MG63 (cell line): Measurements from ENCODE around the gene FIZ1. TPM values are rescaled to one million over a fixed set of nuclear protein-coding genes. Genes with fewer than 3 reads are reported as not detected.
"Not testable (repeated sequence)": the region's sequence is repeated elsewhere in the genome, so short reads cannot be mapped to it uniquely, and the experiment has no call there.

Source experiments
- DNase-seq: peaks from one replicate; pipeline ENCODE4 v3.0.0-alpha.2; 2020
- H3K27me3 ChIP-seq: fragments of 250-450 bp; sonication (Bioruptor Pico); 2 replicates; pipeline ENCODE4 v1.5.1; 2020; ENCODE audit warnings: mild to moderate bottlenecking, moderate library complexity
- H3K36me3 ChIP-seq: fragments of 250-450 bp; sonication (Bioruptor Pico); 2 replicates; pipeline ENCODE4 v1.5.1; 2020; ENCODE audit warnings: mild to moderate bottlenecking, moderate library complexity
- H3K4me3 ChIP-seq: fragments of 250-450 bp; sonication (Bioruptor Pico); 2 replicates; pipeline ENCODE4 v1.5.1; 2020; ENCODE audit warnings: mild to moderate bottlenecking, moderate library complexity
- H3K9me3 ChIP-seq: fragments of 250-450 bp; sonication (Bioruptor Pico); 2 replicates; pipeline ENCODE4 v1.5.1; 2020; ENCODE audit warnings: mild to moderate bottlenecking, moderate library complexity
- total RNA-seq: library from RNA; depleted of rRNA; stranded (reverse); fragments of >200 nt; shearing (Covaris generic); gene quantifications from 2 replicates; pipeline ENCODE4 v1.2.3, GENCODE V29; 2014; ENCODE audit warnings: low replicate concordance

The FIZ1 gene
- total RNA-seq, 1 experiment from 2014 or later, result 4.0 TPM

DNA sequence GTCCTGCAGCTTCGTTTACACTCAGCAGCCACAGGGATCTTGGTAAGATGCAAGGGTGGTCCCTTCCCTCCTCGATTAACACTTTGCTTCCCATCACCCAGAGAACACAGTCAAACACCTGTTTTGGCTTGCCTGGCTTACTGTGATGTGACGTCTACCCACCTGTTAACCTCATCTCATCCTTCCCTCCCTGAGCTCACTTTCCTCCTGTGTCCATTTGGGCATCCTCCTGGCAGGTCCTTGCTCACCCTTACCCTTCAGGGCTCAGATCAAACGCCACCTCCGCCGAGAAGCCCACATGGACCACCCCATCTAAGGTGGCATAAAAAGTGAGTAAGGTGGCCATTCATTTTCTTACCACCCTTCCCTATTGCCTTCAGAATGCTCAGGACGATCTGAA is 9.2 kb downstream of the FIZ1 start:
- no peak overlapping the region for H3K4me3 ChIP-seq
- no peak for DNase-seq

DNA sequence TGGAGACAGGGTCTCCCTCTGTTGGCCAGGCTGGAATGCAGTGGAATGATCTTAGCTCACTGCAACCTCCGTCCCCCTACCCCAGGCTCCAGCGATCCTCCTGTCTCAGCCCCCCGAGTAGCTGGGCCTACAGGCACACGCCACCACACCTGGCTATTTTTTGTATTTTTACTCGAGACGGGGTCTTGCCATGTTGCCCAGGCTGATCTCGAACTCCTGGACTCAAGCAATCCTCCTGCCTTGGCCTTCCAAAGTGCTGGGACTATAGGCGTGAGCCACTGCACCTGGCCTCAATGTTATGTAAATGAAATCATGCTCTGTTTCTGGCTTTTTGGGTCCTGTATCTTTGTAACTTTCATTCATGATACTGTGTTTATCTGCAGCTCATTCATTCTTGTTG is 10.6 kb downstream of the FIZ1 start:
- no peak for DNase-seq
- Histone ChIP-seq H3K9me3 (no peaks in the 10 kb centered on the region), H3K27me3 (no peaks in the 10 kb centered on the region), H3K36me3 (peaks cover 3% of the 10 kb centered on the region), H3K4me3 (no peak overlapping the region)

More for the DNA sequence above, 9.2 kb downstream of the FIZ1 start:
- peaks cover 8% of the 10 kb centered on the region for H3K36me3 ChIP-seq
- no peaks in the 10 kb centered on the region for H3K9me3 ChIP-seq
- H3K27me3 ChIP-seq, result no peaks in the 10 kb centered on the region

DNA sequence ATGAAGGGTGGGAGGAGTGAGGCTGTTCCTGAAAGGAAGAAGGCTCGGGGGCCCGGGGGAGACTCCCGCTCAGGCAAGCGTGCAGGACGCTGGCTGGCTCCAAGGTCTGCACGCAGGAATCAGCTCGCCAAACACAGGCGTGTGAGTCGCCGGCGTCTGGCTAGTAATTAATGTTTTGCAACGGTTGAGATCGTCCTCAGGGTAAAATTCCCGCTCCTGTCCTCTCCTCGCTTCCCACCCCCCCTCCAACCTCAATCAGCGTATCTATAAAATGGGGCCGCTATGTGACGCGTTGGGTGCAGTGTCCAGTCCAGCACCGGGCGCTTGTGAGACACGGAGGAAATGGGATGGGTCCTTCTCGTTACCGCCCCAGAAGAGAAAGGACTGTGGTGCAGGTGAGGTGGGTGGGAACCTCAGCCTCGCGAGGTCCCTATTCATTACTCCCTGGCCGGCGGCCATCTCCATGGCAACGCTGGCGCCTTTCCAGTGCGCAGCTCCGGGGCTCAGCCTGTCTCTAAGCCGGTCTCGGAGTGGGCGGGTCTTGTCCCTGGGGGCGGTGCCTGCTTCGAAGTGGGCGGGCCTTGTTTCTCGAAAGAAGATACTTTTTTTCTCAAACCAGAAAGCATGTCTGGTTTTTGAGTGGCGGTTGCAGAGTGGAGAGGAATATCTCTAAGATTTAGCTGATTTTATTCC is 12.2 kb downstream of the FIZ1 start:
- Histone ChIP-seq H3K9me3 (no peaks in the 10 kb centered on the region), H3K4me3 (peak overlapping the region; percentile 43), H3K27me3 (no peaks in the 10 kb centered on the region), H3K36me3 (no peaks in the 10 kb centered on the region; the same call in none of the 2 replicates)
- peak; percentile 90 for DNase-seq

DNA sequence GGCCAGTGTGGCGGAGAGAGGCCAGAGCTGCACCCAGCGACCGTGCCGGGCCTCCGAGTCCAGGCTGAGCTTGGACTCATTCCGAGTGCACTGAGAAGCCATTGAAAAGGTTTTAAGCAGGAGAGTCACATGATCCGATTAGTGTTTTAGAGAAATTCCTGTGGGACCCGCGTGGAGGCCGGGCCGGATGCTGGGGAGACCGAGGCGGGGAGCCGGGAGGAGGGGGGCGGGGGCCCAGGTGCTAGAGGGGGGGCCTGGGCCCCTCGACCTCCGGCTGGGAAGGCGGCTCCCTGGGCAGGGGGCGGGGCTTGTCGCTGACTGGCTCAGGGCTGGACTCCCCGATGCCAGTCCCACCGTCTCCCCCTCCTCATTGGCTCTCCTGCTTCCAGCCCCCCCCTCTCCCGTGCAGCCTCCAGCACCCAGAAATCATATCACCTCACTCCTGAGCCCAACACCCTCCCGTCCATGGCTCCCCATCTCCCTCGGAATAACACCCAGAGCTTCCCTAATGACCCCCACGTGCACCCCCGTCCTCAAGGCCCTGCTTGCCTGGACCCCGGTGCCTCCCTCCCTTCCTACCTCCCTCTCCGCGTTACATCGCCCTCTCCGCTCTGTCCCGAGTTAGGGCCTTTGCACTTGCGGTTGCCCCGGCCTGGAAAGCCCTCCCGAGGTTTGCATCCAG is 13.5 kb downstream of the FIZ1 start:
- Histone ChIP-seq H3K4me3 (no peak overlapping the region), H3K36me3 (no peaks in the 10 kb centered on the region), H3K27me3 (no peaks in the 10 kb centered on the region), H3K9me3 (no peaks in the 10 kb centered on the region)
- DNase-seq, result no peak

DNA sequence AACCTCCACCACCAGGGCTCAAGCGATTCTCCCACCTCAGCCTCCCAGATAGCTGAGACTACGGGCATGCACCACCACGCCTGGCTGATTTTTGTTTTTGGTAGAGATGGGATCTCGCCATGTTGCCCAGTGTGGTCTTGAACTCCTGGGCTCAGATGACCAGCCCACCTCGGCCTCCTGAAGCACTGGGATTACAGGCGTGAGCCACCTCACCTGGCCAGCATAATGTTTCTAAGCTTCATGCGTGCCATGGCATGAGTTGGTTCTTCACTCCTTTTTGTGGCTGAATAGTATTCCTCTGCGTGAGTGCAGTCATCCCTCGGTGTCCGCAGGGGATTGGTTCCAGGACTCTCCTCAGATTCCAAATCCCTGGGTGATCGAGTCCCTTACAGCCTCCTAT is 14.4 kb downstream of the FIZ1 start:
- Histone ChIP-seq H3K4me3 (no peak overlapping the region), H3K9me3 (no peaks in the 10 kb centered on the region), H3K36me3 (peaks cover 3% of the 10 kb centered on the region), H3K27me3 (no peaks in the 10 kb centered on the region)
- no peak for DNase-seq

DNA sequence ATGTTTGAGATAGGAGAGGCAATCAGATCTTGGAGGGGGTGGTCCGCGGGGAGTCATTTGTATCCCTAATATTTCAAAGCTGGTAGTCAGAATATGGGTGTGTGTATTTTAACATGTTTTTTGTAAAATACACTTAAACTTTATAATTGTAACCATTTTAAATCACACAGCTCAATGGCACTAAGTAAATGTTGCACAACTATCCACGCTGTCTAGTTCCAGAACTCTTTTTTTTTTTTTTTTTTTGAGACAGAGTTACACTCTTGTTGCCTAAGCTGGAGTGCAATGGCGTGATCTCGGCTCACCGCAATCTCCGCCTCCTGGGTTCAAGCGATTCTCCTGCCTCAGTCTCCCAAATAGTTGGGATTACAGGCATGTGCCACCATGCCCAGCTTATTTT is 15.4 kb downstream of the FIZ1 start:
- not testable (repeated sequence) for H3K27me3 ChIP-seq, H3K9me3 ChIP-seq, H3K36me3 ChIP-seq, DNase-seq, H3K4me3 ChIP-seq

DNA sequence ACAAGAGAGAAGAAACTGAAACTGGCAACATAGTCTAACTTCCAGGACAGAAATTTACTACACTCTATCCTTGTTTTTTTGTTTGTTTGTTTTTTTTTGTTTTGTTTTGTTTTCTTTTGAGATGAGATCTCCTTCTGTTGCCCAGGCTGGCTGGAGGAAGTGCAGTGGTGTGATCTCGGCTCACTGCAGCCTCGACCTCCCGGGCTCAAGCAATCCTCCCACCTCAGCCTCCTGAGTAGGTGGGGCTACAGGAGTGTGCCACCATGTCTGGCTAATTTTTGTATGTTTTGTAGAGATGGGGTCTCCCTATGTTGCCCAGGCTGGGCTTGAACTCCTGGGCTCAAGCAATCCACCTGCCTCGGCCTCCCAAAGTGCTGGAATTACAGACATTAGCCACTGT is 17.0 kb downstream of the FIZ1 start:
- not testable (repeated sequence) for H3K4me3 ChIP-seq, H3K27me3 ChIP-seq, DNase-seq, H3K9me3 ChIP-seq
- H3K36me3 ChIP-seq, result peaks cover 13% of the 10 kb centered on the region

DNA sequence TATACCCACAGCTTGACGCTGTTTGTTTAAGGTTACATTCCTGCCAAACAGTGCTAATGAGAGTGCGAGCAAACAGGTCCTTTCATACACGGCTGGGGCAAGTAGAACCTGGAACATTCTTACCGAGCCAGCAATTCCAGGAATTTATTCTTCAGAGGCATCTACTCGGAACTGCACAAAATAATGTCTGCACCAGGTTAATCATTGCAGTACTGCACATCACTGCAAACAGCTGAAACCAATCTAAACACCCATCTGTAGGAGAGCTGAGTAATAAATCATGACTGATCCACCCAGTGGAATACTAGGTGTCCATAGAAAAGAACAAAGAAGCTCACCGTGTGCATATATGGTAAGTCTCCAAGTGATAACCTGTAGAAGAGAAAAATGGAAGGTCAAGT is 17.5 kb downstream of the FIZ1 start:
- no peak overlapping the region for H3K4me3 ChIP-seq
- H3K27me3 ChIP-seq, result no peaks in the 10 kb centered on the region
- H3K36me3 ChIP-seq, result peaks cover 17% of the 10 kb centered on the region
- no peak for DNase-seq
- H3K9me3 ChIP-seq, result no peaks in the 10 kb centered on the region

DNA sequence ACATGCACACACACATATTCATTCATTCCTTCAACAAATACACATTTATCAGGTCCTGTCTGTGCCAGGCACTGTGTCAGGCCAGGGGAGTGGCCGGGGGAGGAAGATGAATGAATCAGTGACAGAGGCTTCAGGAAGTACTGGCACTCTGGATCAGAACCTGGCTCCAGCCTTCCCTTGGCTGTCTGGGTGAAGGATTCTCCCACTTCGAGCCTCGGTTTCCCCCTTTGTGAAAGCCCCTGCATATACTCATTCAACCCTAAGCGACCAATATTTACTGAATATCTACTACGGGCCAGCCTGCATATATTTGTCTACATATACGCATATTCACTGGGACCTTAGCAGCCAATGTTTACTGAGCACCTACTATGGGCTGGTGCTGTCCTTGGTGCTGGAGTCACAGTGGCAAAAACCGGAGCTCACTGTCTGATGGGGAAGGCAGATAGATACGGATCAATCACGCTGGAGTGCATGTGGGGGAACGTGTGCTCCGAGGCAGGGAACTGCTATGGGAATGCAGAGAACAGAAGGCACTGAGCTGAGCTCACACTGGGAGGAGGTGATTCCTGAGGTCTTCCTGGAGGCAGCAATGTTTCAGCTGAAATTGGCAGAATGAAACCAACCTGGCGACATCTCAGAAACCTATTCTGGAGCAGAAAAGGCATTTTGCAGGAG is 18.0 kb downstream of the FIZ1 start:
- Histone ChIP-seq H3K4me3 (peak overlapping the region; percentile 98), H3K27me3 (no peaks in the 10 kb centered on the region), H3K36me3 (peaks cover 20% of the 10 kb centered on the region), H3K9me3 (no peaks in the 10 kb centered on the region; the same call in 1 of the 2 replicates)
- DNase-seq, result no peak

DNA sequence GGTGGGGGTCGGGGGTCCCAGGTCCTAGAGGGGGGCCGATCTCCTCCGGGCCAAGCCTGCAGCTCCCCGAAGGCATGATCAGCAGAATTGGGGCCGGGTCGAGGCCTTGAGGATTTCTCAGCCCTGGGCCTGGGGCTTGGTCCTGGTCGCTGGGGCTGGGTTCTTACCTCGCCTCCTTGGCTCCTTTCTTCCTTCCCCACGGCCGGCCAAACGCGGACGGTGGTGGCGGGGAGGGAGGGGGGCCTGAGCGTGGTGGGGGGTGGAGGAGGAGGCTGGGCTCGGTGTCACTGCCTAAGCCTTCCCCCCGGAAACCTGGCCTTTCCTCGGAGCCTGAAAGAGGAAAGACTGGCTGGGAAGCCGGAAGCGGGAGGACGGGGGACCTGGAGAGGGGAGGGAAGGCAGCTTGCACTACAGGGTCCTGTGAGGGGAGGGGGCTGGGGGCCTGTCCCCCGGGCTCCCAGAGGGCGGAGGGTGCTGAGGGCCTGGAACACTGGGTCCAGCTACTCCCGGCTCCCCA is 18.6 kb downstream of the FIZ1 start, which contains the start of gene ZNF579:
Gene ZNF579 (minus strand): TSS at position 221 of the 517 bp plus-strand sequence. CDS start 1,209 bp downstream, outside the sequence.
- H3K36me3 ChIP-seq, result peaks cover 23% of the 10 kb centered on the region
- no peaks in the 10 kb centered on the region for H3K27me3 ChIP-seq
- no peaks in the 10 kb centered on the region; the same call in 1 of the 2 replicates for H3K9me3 ChIP-seq
- peak within 1 kb of the TSS; percentile 98 for H3K4me3 ChIP-seq
- DNase-seq, result peak; percentile 92

DNA sequence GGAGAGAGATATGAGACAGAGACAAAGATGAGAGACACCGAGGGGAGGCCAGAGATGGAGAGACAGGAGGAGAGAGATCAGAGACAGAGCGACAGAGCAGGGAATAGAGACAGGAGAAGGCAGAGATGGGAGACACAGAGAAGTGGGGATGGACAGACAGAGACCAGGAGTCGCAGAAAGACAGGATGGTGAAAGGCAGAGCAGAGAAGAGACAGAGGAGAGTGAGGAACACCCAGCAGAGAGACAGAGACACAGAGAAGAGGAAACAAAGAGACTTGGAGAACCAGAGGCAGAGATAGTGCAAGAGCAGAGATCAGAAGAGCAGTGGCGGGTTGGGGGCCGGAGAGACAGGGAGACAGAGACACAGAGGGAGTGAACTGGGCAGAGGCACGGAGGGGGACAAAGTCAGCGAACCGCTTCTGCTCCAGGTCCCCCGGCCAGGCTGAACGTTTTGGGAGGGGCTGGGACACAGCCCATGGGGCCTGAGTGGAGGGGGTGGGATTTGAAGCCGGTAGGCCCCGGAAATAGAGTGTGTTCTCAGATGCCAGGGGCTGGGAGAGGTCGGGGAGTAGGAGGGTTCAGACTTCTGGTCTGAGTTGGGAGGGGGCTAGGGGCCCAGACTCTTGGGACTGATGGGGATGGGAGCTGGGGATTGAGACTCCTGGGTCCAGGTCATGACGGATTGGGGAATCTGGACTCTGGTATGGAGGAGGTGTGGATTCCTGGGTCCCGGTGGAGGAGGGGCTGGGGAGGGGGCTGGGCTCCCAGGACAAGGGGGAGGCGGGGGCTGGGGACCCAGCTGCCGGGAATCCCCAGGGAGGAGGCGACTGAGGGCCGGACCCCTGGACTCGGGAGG is 19.3 kb downstream of the FIZ1 start:
- Histone ChIP-seq H3K4me3 (peak overlapping the region; percentile 98), H3K36me3 (peaks cover 23% of the 10 kb centered on the region), H3K9me3 (no peaks in the 10 kb centered on the region; the same call in 1 of the 2 replicates), H3K27me3 (no peaks in the 10 kb centered on the region)
- DNase-seq, result peak; percentile 72

DNA sequence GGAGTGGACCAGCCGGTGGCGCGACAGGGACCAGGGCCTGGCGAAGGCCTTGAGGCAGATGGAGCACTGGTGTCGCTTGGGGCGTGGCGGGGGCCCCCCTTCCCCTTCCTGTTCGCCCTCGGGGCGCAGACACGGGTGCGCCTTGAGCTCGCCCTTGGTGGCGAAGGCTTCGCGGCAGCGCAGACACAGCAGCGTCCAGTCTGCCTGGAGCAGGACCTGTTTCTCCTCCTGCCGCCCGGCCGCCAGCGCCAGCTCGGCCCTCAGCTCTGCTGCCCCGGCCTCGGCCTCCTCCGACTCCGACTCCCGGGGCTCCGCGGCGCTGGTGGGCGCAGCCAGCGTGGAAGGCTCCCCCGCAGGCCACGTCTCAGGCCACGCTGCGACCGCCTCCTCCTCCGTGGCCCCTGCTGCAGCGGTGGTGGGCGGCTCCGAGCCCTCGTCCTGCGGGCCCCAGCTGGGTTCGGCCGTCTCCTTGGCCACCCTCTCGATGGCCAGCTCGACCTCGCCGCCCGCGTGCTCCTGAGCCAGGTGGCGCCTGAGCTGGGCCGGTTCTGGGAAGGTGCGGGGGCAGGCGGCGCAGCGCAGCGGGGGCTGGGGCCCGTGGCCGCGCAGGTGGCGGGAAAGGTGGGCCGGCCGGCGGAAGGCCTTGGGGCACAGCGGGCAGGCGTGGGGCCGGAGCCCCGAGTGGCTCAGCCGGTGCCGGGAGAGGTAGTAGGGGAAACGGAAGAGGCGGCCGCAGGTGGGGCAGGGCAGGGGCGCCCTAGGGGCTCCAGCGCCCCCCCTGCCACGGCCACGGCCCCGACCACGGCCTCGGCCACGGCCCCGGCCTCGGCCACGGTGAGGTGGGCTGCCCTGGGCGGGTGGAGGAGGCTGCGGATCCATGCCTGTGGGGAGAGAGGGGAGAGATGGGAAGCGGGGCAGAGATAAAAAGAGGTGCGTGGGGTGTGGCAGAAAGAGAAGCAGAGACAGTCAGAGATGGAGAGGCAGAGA is 20.3 kb downstream of the FIZ1 start:
- Histone ChIP-seq H3K9me3 (no peaks in the 10 kb centered on the region; the same call in 1 of the 2 replicates), H3K4me3 (peak overlapping the region; percentile 98), H3K27me3 (no peaks in the 10 kb centered on the region), H3K36me3 (peaks cover 23% of the 10 kb centered on the region)
- no peak for DNase-seq

DNA sequence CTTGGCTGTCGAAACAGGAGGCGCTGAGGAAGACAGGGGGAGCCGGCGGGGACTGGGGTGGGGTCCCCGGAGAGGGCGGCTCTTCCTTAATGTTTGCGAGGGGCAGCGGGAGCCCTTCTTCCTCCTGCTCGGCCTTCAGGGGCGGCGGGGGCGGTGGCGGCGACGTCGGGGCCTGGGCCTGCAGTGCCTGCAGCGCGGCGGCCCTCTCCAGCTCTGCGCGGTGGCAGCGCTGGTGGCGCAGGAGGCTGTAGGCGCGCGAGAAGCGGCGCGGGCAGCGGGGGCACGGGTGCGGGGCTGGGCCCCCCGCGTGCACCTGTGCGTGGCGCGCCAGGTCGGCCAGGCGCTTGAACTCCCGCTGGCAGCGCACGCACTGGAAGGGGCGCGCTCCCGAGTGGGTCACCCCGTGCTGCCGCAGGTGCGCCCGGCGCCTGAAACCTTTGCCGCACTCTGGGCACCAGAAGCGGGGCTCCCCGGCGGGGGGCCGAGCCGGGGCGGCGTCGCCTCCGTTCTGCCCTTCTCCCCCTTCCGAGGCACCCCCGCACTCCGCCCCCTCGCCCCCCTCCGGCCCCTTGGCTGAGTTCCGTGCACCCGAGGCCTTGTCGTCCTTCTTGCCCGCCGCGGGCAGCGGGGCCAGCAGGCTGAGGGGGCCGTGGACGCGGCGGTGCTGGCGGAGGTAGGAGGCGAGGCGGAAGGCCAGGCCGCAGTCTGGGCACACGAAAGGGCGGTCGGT is 21.1 kb downstream of the FIZ1 start:
- no peak for DNase-seq
- Histone ChIP-seq H3K36me3 (peaks cover 23% of the 10 kb centered on the region), H3K27me3 (no peaks in the 10 kb centered on the region), H3K4me3 (no peak overlapping the region), H3K9me3 (no peaks in the 10 kb centered on the region; the same call in 1 of the 2 replicates)

DNA sequence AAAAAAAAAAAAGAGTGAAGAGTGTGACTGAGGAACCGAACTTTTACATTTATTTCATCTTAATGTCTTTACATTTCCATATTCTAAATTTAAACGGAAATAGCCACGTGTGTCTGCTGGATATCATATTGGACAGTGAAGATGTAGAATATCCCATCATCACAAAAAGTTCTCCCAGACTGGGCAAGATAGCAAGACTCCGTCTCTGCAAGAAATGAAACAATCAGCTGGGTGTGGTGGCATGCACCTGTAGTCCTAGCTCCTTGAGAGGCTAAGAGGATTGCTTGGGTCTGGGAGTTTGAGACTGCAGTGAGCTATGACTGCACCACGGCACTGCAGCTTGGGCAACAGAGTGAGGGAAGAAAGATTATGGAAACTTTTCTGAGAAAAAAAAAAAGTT is 22.6 kb downstream of the FIZ1 start:
- no peak for DNase-seq
- no peak overlapping the region for H3K4me3 ChIP-seq
- H3K9me3 ChIP-seq, result no peaks in the 10 kb centered on the region; the same call in 1 of the 2 replicates
- no peaks in the 10 kb centered on the region for H3K27me3 ChIP-seq
- peaks cover 23% of the 10 kb centered on the region for H3K36me3 ChIP-seq

DNA sequence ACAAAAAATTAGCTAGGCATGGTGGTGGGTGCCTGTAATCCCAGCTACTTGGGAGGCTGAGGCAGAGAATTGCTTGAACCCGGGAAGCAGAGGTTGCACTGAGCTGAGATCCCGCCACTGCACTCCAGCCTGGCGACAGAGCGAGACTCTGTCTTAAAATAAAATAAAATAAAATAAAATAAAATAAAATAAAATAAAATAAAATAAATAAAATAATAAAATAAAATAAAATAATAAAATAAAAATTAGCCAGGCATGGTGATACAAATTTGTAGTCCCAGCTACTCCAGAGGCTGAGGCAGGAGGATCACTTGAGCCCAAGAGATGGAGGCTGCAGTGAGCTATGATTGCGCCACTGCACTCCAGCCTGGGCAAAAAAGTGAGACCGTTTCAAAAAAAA is 25.4 kb downstream of the FIZ1 start:
- H3K27me3 ChIP-seq, H3K4me3 ChIP-seq, DNase-seq, H3K9me3 ChIP-seq: not testable (repeated sequence)
- H3K36me3 ChIP-seq, result peaks cover 16% of the 10 kb centered on the region
